GM21528 (cell line): ENCODE data around the gene PRKCI.
"Not testable (repeated sequence)": the region's sequence is repeated elsewhere in the genome, so short reads cannot be mapped to it uniquely, and the experiment has no call there.

Experiments
- ATAC-seq: cut with Tn5 transposase; IDR thresholded peaks from one replicate; pipeline ENCODE4 v1.9.1; 2021; ENCODE audit warnings: mild to moderate bottlenecking, moderate library complexity; ENCODE audit not compliant: unreplicated experiment, low FRiP score

PRKCI gene

DNA sequence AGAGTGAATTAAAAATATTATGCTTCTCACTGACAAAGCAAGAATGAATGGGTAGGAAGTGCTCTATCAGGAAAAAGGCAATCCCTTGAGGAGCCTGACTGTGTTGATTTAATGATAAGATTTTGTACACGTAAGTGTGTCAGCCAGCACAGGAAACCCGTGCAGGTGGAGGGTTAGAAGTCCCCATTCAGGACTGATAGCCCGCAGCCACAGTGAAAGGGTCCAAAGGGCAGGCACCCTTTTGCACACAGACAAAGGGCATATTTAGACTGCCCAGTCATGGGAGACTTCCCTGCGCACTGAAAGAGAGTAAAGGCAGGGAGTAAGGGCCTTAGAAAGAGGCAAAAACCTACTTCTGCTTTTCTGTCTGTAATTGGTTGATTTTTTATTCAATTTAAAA lies 108.9 kb downstream of the PRKCI start:
- ATAC-seq = no peak

DNA sequence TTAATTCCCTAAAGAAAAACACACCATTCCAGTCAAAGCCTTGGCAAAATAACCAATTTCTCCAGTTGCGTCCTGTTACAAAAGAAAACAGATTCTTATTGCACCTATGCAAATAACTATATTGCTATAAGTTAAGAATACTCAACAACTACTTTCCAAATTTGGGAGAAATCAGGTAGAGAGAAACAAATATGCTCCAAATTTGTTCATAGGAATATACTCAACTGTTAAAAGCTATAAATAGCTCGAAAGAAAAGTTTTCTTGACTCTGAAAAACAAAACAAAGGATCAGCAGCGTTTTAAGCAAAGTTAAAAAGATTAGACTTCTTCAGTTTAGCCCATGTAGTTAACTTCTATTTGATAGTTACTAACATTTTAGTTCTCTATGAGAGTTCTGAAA lies 115.2 kb downstream of the PRKCI start:
- ATAC-seq = no peak

DNA sequence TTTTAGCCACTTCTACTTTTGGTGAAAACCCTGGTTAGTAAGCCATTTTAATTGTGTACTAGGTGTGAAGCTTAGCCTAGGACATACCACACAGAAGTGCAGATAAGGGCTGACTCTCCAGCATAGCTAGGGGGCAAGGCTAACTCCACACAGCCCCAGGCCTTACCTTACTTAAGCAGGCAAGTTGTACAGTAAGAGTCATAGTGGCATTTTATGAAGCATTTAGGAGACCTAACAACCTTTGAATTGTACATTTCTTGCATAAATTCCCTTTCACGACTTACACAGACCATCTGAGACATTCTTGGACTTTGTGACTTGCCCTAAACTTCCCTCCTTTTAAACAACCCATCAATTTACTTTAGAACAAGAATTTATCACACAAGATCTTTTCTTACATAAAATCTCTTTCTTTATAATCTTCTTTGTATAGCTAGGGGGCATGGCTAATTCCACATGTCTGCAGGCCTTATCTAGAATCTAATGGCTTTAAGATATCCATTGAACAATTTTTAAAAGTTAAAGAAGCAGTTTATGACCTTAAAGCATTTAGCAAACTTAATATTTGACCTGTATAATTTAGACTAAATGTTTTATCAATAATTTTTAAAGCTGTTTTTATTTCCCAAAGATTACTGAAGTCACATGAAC lies 116.6 kb downstream of the PRKCI start:
- no peak for ATAC-seq

DNA sequence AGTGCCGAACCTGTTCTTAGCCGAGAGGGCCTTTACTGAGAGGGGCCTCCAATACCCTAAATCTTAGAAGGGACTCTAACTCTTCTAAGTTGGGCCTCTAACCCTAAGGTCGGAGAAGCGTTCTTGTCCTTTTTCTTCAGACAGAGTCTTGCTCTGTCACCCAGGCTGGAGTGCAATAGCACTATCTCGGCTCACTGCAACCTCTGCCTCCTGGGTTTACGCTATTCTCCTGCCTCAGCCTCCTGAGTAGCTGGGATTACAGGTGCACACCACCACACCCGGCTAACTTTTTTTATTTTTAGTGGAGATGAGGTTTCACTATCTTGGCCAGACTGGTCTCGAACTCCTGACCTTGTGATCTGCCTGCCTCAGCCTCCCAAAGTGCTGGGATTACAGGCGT lies 120.0 kb downstream of the PRKCI start:
- ATAC-seq = not testable (repeated sequence)

DNA sequence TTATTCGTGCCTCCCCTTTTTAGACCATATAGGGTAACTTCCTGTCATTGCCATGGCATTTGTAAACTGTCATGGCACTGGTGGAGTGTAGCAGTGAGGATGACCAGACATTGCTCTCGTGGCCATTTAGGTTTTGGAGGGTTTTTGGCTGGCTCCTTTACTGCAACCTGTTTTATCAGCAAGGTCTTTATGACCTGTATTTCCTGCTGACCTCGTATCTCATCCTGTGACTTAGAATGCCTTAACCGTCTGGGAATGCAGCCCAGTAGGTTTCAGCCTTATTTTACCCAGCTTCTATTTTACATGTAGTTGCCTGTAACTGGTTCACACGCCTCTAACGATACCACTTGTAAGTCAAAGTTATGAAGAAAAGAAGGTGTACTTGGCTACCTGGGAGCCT lies 121.6 kb downstream of the PRKCI start:
- ATAC-seq = not testable (repeated sequence)

DNA sequence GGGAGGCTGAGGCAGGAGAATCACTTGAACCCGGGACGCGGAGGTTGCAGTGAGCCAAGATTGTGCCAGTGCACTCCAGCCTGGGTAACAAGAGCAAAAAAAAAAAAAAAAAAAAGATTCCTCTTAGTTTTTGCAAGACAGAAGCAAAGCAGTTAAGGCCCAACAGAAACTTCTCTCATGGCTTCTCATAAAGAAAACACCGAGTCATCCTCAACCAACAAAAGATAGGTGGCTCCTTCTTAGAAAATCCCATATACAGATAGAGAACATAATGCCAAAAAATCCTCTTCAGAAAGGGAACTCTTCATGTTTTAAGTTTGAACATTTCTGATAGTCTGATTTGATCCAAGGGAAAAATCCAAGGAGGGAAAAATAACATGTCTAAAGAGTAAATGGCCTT lies 122.7 kb downstream of the PRKCI start:
- no peak for ATAC-seq

DNA sequence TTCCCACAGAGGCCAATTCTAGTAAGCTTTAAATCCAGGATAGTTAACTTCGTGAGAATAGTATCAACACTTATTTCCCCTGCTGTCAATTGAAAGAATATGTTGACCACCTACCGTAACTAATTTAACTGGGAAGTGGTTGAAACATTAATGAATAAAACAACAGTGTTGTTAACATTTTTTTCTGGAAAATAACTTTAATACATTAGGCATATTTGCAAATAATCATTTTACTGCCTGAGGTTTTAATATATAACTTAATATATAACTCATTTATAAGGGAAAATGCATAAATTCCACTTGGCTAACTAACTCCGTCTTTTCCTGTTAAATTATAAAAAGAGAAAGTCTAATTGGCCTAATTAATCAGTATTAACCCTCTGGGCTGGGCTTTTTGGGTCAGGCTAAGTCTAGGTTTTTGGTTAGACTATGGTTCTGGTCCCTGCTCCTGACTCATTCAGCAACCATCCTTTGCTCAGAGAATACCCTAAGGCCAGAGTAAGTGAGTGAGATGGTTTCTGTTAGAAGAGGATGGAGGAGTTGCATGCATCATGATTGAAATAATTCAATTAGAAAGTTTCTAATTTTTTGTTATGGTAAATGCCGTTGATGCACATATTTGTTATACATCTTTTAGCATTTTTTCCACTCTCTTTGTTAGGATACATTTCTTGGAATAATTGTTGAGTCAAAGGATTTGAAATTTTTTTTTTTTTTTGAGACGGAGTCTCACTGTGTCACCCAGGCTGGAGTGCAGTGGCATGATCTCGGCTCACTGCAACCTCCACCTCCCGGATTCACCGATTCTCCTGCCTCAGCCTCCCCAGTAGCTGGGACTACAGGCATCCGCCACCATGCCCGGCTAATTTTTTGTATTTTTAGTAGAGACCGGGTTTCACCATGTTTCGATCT lies 124.5 kb downstream of the PRKCI start:
- ATAC-seq = no peak

DNA sequence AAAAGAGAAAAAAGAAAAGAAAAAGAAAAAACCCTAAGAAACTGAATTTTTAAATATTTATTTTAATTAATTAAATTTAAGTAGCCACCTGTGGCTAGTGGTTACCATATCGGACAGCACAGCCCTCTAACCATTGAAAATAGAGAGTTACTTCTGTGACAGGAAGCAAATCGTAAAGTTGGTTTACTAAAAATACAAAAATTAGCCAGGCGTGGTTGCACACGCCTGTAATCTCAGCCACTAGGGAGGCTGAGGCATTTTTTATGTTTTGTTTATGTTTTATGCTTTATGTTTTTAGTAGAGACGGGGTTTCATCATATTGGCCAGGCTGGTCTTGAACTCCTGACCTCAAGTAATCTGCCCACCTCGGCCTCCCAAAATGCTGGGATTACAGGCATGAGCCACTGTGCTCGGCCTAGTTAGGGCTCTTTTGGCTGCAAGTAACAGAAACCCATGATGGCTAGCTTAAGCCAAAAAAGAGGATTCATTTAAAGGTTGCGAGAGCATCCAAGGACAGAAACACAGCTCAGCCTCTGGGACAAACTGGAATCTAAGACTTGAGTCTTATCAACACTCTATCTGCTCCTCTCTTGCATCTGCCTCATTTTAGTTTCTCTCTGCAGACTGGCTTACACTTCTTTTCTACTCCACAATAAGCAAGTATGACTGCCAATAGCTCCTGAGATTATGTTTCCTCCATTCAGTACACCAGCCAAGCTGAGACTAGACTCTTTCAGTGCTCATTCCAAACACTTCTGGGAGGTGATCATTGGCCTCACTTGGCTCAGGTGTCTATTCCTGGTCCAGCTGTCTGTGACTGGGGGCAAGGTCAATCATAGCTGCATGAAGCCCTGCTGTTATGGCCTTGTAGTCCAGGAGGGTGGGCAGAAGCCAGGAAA lies 128.5 kb downstream of the PRKCI start:
- ATAC-seq = no peak

DNA sequence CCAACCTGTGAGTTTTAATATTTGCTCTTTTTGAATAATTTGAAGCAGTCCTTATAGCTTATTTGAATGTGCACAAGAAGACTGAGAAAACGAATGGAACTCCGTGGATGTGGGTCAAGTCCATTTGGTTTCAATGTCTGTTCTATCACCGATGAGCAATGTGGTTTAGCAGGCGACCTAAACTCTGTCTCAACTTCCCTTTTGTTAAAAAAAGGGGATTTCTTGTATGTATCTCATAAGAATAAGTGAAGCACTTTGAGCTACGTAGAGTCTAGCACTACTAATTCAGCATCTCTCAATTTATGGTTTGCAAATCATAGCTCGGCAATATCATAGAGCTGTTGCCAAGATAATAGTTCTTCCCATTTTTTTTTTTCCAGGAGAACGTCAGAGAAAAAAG lies 130.7 kb downstream of the PRKCI start:
- no peak for ATAC-seq

DNA sequence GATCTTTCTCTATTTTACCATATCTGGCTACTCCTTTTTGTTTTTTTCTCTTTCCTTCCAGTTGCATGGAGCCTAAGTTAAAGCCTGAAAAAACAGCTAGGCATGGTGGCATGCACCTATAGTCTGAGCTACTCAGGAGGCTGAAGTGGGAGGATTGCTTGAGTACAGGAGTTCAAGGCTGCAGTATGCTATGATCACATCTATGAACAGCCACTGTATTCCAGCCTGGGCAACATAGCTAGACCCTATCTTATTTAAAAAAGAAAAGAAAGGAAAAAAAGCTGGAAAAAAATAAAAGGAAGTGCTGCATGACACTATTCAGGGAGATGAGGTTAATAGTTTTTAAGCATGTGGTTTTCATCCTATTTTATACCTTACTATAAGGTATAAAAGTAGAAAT lies 131.3 kb downstream of the PRKCI start:
- no peak for ATAC-seq

DNA sequence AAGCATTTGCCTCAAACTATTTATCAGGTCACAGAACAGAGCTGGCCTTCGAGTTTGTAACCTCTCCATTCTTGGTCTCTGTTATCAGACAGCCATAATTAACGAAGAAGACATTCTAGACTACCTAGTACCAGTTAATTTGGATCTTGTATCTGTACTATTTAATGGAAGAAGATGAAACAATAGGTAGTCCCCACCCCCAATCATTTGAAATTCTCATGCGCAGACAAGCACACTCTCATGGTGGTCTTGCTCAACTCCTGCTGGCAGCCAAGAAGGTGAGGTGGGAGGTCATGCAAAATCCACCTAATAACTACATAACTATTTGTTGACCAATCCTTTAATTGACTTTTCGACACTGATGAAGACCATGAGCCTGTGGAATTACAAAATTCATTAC lies 132.5 kb downstream of the PRKCI start:
- ATAC-seq = no peak
